K562 (cell line): Measurements from ENCODE around the gene NAA15. TPM values are rescaled to one million over a fixed set of nuclear protein-coding genes. Genes with fewer than 3 reads are reported as not detected.

Experiments
- ATAC-seq: fragments of 200-7000 bp; cut with Tn5 transposase; 3 replicates; pipeline ENCODE4 v1.9.1; 2020; ENCODE audit warnings: moderate library complexity
- BruUV-seq: library from RNA; stranded (reverse); fragments of 400-500 nt; replicated peaks from 2 replicates; lab custom pipeline; 2021; lab: Mats Ljungman, UMichigan
- CTCF ChIA-PET: fragments of 300-600 bp; formaldehyde crosslinking; extraction: SDS; loops from one replicate; lab custom pipeline; 2021; ENCODE audit warnings: low intra/inter-chr PET ratio; lab: Yijun Ruan, JAX
- POLR2A ChIA-PET: fragments of 300-600, 350-650 bp; sonication (Branson Sonifier 250); formaldehyde crosslinking; extraction: SDS; loops from one replicate; lab custom pipeline; 2021; ENCODE audit warnings: antibody characterized with exemption, inconsistent platforms; lab: Yijun Ruan, JAX
- DNase-seq, 4 experiments: peaks; one replicate each; pipeline versions ENCODE4 v3.0.0 to v3.0.0-alpha.2; 2011 to 2018; ENCODE audit warnings: low spot score in 3 of 4, mixed read lengths in 3 of 4; ENCODE audit errors: extremely low read depth in 1 of 4
- FAIRE-seq: peaks from 2 replicates; lab custom pipeline; 2011; peaks lifted over from hg19 to GRCh38; lab: Jason Lieb, UNC
- H2AFZ ChIP-seq: 2 replicates; pipeline ENCODE4 v1.6.0; 2011; ENCODE audit warnings: low read depth, low read length, control low read depth, inconsistent platforms
- H3K27ac ChIP-seq: fragments of 200-600 bp; 3 replicates; pipeline ENCODE4 v1.8.0; 2011; ENCODE audit warnings: low read depth, mild to moderate bottlenecking, control low read depth, inconsistent platforms, low read length, moderate library complexity, mixed read lengths; ENCODE audit errors: extremely low read depth
- H3K27me3 ChIP-seq, 2 experiments: fragments of 300-600 bp in 1 of 2; 2 replicates in 1 of 2; 3 replicates in 1 of 2; pipeline versions ENCODE4 v1.6.0 to v1.8.0; 2011; ENCODE audit warnings: inconsistent platforms in 2 of 2, low read length in 2 of 2, mild to moderate bottlenecking in 1 of 2, mixed read lengths in 1 of 2, moderate library complexity in 1 of 2; ENCODE audit not compliant: control insufficient read depth in 2 of 2, insufficient read depth in 2 of 2
- H3K36me3 ChIP-seq: fragments of 300-600 bp; 3 replicates; pipeline ENCODE4 v1.8.0; 2011; ENCODE audit warnings: mild to moderate bottlenecking, low read length, inconsistent platforms; ENCODE audit not compliant: control insufficient read depth, insufficient read depth
- H3K4me1 ChIP-seq, 2 experiments: fragments of 200-600 bp in 1 of 2; replicated peaks in 1 of 2; 2 replicates in 1 of 2; 3 replicates in 1 of 2; pipeline versions ENCODE4 v1.5.1 to v1.8.0; 2011; ENCODE audit warnings: inconsistent platforms in 2 of 2, low read length in 2 of 2, mild to moderate bottlenecking in 1 of 2, mixed read lengths in 1 of 2, moderate library complexity in 1 of 2; ENCODE audit not compliant: control insufficient read depth in 2 of 2, insufficient read depth in 2 of 2
- H3K4me2 ChIP-seq: 2 replicates; pipeline ENCODE4 v1.6.1; 2011; ENCODE audit warnings: low read length, control low read depth, inconsistent platforms, mixed read lengths; ENCODE audit not compliant: insufficient read depth
- H3K4me3 ChIP-seq: fragments of 200-600 bp; sonication (generic), shearing (Covaris generic); 2 replicates; pipeline ENCODE4 v1.5.1; 2016; ENCODE audit warnings: control low read depth, inconsistent platforms
- H3K79me2 ChIP-seq: fragments of 200-600 bp; 3 replicates; pipeline ENCODE4 v1.8.0; 2011; ENCODE audit warnings: low read length, inconsistent platforms; ENCODE audit not compliant: control insufficient read depth, insufficient read depth
- H3K9ac ChIP-seq, 2 experiments: 2 replicates each; pipeline versions ENCODE4 v1.6.0 to v1.6.1; 2011; ENCODE audit warnings: low read depth in 2 of 2, low read length in 2 of 2, control low read depth in 1 of 2, inconsistent platforms in 1 of 2, mild to moderate bottlenecking in 1 of 2, mixed read lengths in 1 of 2; ENCODE audit not compliant: insufficient read depth in 1 of 2
- H3K9me1 ChIP-seq: one replicate; pipeline ENCODE4 v1.6.0; 2011; ENCODE audit warnings: inconsistent platforms, mild to moderate bottlenecking, low read length, moderate library complexity; ENCODE audit not compliant: control insufficient read depth, insufficient read depth
- H3K9me3 ChIP-seq: replicated peaks from 2 replicates; pipeline ENCODE4 v1.5.1; 2011; ENCODE audit warnings: low read depth, low read length, inconsistent platforms; ENCODE audit not compliant: control insufficient read depth, insufficient read depth
- H4K20me1 ChIP-seq: replicated peaks from 2 replicates; pipeline ENCODE4 v1.6.1; 2011; ENCODE audit warnings: low read length, inconsistent platforms, mixed read lengths; ENCODE audit not compliant: control insufficient read depth, insufficient read depth
- ATF7 ChIP-seq: fragments of 450-650 bp; IDR thresholded peaks from 2 replicates; pipeline ENCODE4 v1.7.1; 2014; ENCODE audit warnings: mild to moderate bottlenecking, moderate library complexity
- EHMT2 ChIP-seq: fragments of 450-650 bp; IDR thresholded peaks from 2 replicates; pipeline ENCODE4 v1.6.1; 2018; ENCODE audit warnings: antibody characterized with exemption
- HDAC1 ChIP-seq, 2 experiments: fragments of 450-650 bp; IDR thresholded peaks; 2 replicates each; pipeline ENCODE4 v1.6.1; 2016 to 2017; ENCODE audit warnings: inconsistent platforms in 1 of 2, mild to moderate bottlenecking in 1 of 2, moderate library complexity in 1 of 2
- MTF1 ChIP-seq: fragments of 250-450 bp; sonication (Bioruptor Pico); IDR thresholded peaks from 2 replicates; pipeline ENCODE4 v1.9.0; 2021; ENCODE audit warnings: moderate library complexity, mild to moderate bottlenecking, inconsistent platforms, borderline replicate concordance
- RAD51 ChIP-seq: fragments of 450-650 bp; IDR thresholded peaks from 2 replicates; pipeline ENCODE4 v1.7.1; 2016; ENCODE audit warnings: low read depth, mild to moderate bottlenecking, borderline replicate concordance
- THRAP3 ChIP-seq: fragments of 450-650 bp; IDR thresholded peaks from 2 replicates; pipeline ENCODE4 v1.6.1; 2016; ENCODE audit warnings: mild to moderate bottlenecking, inconsistent platforms, borderline replicate concordance
- ZNF551 ChIP-seq: fragments of 250-450 bp; sonication (Bioruptor Pico); IDR thresholded peaks from 2 replicates; pipeline ENCODE4 v1.5.0; 2021; ENCODE audit warnings: mild to moderate bottlenecking, moderate library complexity
- ZNF764 ChIP-seq: fragments of 250-450 bp; sonication (Bioruptor Pico); IDR thresholded peaks from 2 replicates; pipeline ENCODE4 v1.4.0; 2020; ENCODE audit warnings: low read depth, mild to moderate bottlenecking, moderate library complexity
- WGBS: fragments of 100-300 bp; shearing (Covaris generic); methylation state at CpG from one replicate; pipeline ENCODE4 v1.1.6; 2016; ENCODE audit warnings: low coverage, mixed read lengths; ENCODE audit not compliant: insufficient coverage; ENCODE audit errors: missing lambda C conversion rate; 5-methylcytosine and 5-hydroxymethylcytosine counted together
- in situ Hi-C: fragments of 300-500 bp; cut with MboI; formaldehyde crosslinking; loops from 4 replicates; pipeline ENCODE4 v1.15.0; 2018; ENCODE audit warnings: inconsistent platforms, mixed read lengths
- intact Hi-C: fragments of 100-400 bp; cut with micrococcal nuclease; formaldehyde crosslinking; loops from 2 replicates; pipeline ENCODE4 v1.14.2; 2022
- polyA plus RNA-seq, 8 experiments: library from polyadenylated mRNA; depleted of rRNA in 4 of 8; stranded (reverse) in 5 of 8; unstranded in 3 of 8; fragments of >200 nt; fragmentation: Nextera tagmentation in 2 of 8; fragmentation: Illumina TruSeq in 1 of 8; extraction: Ambion mirVana in 2 of 8; extraction: Trizol in 1 of 8; gene quantifications; 2 replicates each; pipeline versions ENCODE4 v1.2.1 to v1.2.3, GENCODE V29; 2011 to 2014; ENCODE audit warnings: inconsistent platforms in 1 of 8, missing spikeins in 1 of 8
- total RNA-seq, 7 experiments: library from RNA; depleted of rRNA in 6 of 7; stranded (reverse); fragments of >200 nt in 6 of 7; fragmentation: Illumina TruSeq in 2 of 7; extraction: Trizol in 2 of 7; gene quantifications; 2 replicates each; pipeline versions ENCODE4 v1.2.1 to v1.2.3, GENCODE V29; 2011 to 2021; ENCODE audit warnings: low replicate concordance in 1 of 7
- TF ChIP-seq, protein P1 (sequence below): sonication (generic); formaldehyde crosslinking; IDR thresholded peaks from 2 replicates; pipeline ENCODE4 v1.8.1; 2023; ENCODE audit warnings: mild to moderate bottlenecking, missing genetic modification reagents, moderate library complexity
- TF ChIP-seq, protein P2 (sequence below), 2 experiments: fragments of 450-650 bp in 1 of 2; sonication (generic) in 1 of 2; formaldehyde crosslinking in 1 of 2; IDR thresholded peaks; 2 replicates each; pipeline versions ENCODE4 v1.7.1 to v1.9.0; 2016 to 2022; ENCODE audit warnings: inconsistent platforms in 1 of 2, mild to moderate bottlenecking in 1 of 2, missing genetic modification reagents in 1 of 2

NAA15 gene
- total and polyA plus RNA-seq, 9 of the 15 experiments (the other 6 are each of a cell fraction or from before 2014, with no cell fraction given): 37.8 to 117 (median 63.2) TPM

DNA sequence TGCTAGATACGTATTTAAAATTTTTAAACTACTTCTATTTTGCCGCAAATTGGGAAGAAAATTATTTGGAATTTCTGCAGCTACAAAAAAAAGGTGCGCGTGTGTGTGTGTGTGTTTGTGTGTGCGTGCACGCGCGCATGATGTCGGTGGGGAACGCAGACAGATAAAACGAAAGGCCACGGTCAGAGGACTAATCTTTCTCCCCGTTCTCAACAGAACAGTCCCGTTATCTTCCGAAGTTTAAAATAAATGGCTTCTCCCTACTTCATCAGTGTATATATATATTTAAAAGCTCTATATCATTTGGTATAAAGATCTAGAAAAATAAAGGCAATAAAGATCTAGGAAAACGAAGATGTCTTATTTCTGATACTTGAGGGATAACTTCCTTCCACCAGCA lies 22.8 kb upstream of the NAA15 start (continued):
- TF ChIP-seq, protein P1, sequence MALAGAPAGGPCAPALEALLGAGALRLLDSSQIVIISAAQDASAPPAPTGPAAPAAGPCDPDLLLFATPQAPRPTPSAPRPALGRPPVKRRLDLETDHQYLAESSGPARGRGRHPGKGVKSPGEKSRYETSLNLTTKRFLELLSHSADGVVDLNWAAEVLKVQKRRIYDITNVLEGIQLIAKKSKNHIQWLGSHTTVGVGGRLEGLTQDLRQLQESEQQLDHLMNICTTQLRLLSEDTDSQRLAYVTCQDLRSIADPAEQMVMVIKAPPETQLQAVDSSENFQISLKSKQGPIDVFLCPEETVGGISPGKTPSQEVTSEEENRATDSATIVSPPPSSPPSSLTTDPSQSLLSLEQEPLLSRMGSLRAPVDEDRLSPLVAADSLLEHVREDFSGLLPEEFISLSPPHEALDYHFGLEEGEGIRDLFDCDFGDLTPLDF (CRISPR knock-in tag): no peak
- TF ChIP-seq HDAC1 (IDR thresholded peaks at IDR 0.05) (no peak), MTF1 (CRISPR knock-in tag) (no peak)

DNA sequence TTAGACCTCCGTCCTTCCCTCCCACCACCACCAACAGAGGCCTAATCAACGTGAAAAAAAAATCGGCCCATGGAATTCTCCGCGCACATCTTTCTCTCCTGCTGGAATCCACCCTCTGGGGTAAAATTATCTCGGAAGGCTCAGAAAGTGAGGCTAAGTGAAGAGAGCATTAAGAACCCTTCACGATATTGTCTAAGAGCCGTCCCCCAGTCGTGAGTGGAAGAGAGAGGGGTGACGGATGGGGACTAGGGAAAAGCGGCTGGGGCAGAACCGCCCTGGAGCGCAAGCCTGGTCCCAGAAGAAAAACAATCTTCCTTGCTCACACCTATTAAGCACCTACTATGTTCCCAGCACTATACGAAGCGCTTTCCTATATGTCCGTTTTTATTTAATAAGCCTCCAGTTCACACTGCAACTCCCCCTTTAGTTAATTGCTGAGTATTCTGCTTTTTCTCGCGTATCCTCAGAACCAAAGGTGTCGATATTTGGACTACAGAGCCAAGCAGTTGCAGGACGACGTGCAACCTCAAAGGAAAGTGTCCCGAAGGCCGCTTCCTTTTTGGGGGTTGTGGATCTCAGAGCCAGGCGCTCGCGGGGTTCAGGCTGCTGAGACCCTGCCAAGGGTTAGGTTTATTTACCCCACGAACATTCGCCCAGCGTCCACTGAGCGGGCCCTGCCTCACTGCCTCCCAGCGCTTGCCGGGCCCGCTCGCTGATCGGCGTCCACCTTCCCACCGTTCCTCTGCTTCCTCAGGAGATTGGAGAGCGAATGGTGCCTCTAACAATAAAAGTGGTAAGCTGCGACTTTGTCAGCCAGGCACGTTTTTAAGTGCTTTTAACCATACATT lies 22.2 kb upstream of the NAA15 start:
- no peaks in the 10 kb centered on the region for H3K79me2 ChIP-seq
- no peaks in the 10 kb centered on the region for H4K20me1 ChIP-seq
- intact Hi-C loops (no loop called here), in situ Hi-C loops (no loop called here)
- no peaks in the 10 kb centered on the region for H3K27me3 ChIP-seq
- no peaks in the 10 kb centered on the region for H3K9me3 ChIP-seq
- H3K27ac ChIP-seq: no peak overlapping the region
- no peaks in the 10 kb centered on the region; a peak in 1 of 5 replicates for H3K4me1 ChIP-seq
- ATAC-seq (no peak), FAIRE-seq (no peak), DNase-seq (no peak)
- H3K9me1 ChIP-seq: no peaks in the 10 kb centered on the region
- 81% methylated on average over 33 of the region's 40 CpGs for WGBS
- H3K4me2 ChIP-seq: no peak overlapping the region
- ChIA-PET CTCF (no interaction called here), POLR2A (no interaction called here)
- H3K9ac ChIP-seq: no peak overlapping the region
- H3K36me3 ChIP-seq: no peaks in the 10 kb centered on the region
- no TSS peak for BruUV-seq
- no peak overlapping the region for H2AFZ ChIP-seq
- no peak overlapping the region for H3K4me3 ChIP-seq
- TF ChIP-seq EHMT2 (no peak), RAD51 (no peak), ZNF764 (CRISPR knock-in tag) (no peak), ZNF551 (no peak), THRAP3 (no peak), ATF7 (no peak)
- TF ChIP-seq, protein P2, sequence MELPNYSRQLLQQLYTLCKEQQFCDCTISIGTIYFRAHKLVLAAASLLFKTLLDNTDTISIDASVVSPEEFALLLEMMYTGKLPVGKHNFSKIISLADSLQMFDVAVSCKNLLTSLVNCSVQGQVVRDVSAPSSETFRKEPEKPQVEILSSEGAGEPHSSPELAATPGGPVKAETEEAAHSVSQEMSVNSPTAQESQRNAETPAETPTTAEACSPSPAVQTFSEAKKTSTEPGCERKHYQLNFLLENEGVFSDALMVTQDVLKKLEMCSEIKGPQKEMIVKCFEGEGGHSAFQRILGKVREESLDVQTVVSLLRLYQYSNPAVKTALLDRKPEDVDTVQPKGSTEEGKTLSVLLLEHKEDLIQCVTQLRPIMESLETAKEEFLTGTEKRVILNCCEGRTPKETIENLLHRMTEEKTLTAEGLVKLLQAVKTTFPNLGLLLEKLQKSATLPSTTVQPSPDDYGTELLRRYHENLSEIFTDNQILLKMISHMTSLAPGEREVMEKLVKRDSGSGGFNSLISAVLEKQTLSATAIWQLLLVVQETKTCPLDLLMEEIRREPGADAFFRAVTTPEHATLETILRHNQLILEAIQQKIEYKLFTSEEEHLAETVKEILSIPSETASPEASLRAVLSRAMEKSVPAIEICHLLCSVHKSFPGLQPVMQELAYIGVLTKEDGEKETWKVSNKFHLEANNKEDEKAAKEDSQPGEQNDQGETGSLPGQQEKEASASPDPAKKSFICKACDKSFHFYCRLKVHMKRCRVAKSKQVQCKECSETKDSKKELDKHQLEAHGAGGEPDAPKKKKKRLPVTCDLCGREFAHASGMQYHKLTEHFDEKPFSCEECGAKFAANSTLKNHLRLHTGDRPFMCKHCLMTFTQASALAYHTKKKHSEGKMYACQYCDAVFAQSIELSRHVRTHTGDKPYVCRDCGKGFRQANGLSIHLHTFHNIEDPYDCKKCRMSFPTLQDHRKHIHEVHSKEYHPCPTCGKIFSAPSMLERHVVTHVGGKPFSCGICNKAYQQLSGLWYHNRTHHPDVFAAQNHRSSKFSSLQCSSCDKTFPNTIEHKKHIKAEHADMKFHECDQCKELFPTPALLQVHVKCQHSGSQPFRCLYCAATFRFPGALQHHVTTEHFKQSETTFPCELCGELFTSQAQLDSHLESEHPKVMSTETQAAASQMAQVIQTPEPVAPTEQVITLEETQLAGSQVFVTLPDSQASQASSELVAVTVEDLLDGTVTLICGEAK (IDR thresholded peaks at IDR 0.05): no peak
- TF ChIP-seq, protein P2 (CRISPR knock-in tag; IDR thresholded peaks at IDR 0.05): no peak
